GM12875 (cell line): ENCODE data around the gene ZNF502.
A peak's percentile ranks its signal among the peaks of the same experiment; 100 is the strongest.
"Not testable (repeated sequence)": the region's sequence is repeated elsewhere in the genome, so short reads cannot be mapped to it uniquely, and the experiment has no call there.

Experiments used
- H3K4me3 ChIP-seq: one replicate; pipeline ENCODE4 v1.5.1; 2011; ENCODE audit warnings: low read depth, low read length, control low read depth
- TF ChIP-seq, protein P1 (sequence below): IDR thresholded peaks from 2 replicates; pipeline ENCODE4 v1.5.1; 2011; ENCODE audit warnings: low read depth, mild to moderate bottlenecking, control low read depth, inconsistent platforms, low read length, moderate library complexity, borderline replicate concordance; ENCODE audit not compliant: insufficient read depth

ZNF502 gene

DNA sequence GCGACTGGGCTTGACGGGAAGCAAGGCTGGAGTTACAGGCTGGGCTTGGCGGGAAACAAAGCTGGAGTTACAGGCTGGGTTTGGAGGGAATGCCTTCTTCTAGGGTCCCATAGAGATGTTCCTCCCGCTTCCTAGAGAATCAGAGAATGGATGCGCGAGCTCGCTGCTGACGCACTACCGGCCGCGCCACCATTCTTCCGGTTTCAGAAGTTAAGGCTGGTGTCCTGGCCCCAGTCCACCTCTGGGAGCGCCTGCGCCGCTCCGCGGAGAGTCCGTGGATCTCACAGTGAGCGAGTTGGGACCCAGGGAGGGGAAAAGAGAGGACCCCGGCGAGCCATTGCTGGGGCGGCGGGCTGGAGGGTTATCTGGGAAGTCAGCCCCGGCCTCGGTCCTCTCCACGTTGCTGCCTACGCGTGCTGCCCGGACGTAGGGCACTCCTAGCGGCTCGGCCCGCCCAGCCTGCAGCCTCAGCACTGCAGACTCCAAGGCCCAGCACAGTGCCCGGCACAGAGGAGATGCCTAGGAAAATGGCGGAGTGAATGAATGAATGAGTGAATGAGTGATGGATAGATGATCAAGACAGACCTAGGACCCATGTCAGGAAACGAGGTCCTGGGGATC lies at the start of gene ZNF502:
Gene ZNF502, plus strand, starts transcription at position 206 of the 621 bp plus-strand sequence. CDS start 7,602 bp downstream, outside the sequence.
- peak within 1 kb of the TSS; percentile 64 for H3K4me3 ChIP-seq
- TF ChIP-seq, protein P1, sequence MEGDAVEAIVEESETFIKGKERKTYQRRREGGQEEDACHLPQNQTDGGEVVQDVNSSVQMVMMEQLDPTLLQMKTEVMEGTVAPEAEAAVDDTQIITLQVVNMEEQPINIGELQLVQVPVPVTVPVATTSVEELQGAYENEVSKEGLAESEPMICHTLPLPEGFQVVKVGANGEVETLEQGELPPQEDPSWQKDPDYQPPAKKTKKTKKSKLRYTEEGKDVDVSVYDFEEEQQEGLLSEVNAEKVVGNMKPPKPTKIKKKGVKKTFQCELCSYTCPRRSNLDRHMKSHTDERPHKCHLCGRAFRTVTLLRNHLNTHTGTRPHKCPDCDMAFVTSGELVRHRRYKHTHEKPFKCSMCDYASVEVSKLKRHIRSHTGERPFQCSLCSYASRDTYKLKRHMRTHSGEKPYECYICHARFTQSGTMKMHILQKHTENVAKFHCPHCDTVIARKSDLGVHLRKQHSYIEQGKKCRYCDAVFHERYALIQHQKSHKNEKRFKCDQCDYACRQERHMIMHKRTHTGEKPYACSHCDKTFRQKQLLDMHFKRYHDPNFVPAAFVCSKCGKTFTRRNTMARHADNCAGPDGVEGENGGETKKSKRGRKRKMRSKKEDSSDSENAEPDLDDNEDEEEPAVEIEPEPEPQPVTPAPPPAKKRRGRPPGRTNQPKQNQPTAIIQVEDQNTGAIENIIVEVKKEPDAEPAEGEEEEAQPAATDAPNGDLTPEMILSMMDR: no peak

DNA sequence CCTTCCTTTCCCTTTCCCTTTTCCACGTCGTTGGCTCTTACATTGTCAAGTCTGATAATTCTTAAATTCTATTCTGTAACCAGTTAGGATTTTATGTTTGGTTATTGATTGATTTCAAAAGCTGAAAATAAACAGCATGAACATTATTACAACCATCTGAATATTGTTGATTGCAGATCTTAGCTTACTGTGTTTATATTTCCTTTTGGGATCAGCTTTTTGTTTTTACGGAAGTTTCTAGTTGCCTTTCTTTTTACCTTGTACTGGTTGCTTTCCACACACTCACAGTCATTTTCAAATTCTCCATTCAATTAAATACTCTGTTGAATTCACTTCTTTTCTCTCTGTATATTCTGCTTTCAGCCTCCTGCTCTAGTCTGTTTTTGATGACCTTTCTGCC lies 47.3 kb upstream of the ZNF502 start:
- TF ChIP-seq, protein P1: no peak
- H3K4me3 ChIP-seq: no peak overlapping the region

DNA sequence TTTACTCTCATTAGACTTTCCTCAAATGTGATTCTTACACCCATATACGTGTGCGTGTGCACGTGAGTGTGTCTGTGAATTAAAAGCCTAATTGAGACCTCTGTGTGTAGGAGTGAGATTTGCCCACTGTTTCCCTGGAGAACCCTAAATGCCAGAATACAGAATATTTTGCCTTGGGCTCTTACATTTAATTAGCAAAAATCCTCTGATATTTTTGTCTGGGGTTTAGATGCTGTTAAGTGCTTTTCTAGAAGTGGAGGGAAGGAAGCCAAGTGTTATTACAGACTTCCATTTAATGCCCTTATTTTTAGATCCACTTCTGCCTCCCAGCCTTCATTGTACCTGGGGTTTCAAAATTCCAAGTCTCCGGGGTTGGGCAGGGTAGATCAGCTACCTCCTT lies 46.1 kb upstream of the ZNF502 start:
- TF ChIP-seq, protein P1: no peak
- H3K4me3 ChIP-seq: no peak overlapping the region

DNA sequence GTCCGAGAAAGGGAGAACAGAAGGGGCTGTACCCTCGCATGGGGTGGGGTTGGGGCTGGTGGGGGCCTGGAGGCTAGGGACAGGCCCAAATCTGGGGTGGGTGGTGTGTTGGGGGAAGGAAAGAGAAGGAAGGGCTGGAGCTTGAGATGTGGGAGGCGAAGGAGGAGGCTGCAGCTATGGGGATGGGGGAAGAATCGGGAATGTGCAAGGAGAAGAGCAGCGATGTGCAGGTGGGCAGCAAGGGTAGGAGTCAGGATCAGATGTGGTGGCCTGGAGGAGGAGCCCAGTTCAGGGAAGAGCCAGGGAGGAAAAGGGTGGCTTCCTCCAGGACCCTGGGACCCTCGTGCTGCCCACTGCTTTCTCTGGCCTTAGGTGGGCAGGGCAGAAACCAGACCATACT lies 42.7 kb upstream of the ZNF502 start:
- H3K4me3 ChIP-seq: no peak overlapping the region
- TF ChIP-seq, protein P1: no peak

DNA sequence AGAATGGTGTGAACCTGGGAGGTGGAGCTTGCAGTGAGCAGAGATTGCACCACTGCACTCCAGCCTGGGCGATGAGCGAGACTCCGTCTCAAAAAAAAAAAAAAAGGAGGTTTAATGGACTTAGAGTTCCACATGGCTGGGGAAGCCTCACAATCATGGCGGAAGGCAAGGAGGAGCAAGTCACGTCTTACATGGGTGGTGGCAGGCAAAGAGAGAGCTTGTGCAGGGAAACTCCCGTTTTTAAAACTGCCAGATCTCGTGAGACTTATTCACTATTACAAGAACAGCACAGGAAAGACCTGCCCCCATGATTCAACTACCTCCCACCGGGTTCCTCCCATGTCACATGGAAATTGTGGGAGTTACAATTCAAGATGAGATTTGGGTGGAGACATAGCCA lies 39.0 kb upstream of the ZNF502 start:
- H3K4me3 ChIP-seq: not testable (repeated sequence)

DNA sequence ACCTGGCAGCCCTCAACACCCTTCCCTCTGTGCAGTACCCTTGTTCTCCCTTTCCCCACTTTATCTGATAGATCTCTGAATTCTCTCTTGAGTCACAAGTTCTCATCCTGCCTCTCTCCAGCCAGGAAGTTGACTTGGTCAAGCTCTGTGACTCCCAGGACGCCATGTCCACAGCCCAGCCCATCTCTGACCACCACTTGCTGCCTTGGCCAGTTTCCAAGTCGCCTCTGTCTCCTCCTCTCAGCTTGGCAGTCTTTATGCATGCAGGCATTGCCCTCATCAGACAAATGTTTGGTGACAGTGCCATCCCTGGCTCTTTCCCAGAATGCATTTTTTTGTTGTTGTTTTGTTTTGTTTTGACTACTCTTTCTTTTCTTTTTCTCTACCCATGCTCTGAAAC lies 38.2 kb upstream of the ZNF502 start:
- TF ChIP-seq, protein P1: no peak
- H3K4me3 ChIP-seq: no peak overlapping the region

DNA sequence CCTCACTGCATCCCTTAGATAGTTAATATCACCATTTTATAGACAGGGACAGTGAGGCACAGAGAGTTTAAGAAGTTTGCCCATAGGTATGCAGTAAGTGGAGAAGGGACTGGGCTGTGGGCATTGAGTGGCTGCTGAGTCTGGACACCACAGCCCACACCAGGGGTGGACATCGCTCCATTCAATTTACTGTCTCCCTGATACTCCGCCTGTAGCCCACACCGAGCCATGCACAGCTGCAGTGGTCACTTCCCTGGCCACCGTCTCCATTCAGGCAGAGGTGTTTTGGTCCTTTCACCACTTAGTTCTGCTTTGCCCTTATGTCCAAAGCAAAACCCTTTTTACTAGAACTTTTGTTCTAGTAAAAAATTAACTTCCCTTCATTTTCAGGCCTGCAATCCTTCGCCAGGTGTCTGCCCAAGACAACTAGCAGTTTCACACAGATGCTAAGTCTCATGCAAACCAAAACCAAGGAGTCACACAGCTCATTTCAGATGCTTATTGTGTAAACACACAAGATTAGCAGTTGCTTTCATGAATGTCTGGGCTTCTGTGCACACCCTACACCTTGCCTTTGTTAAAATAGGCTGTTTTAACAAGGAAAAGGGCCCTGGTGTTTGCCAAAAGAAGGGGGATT lies 33.9 kb upstream of the ZNF502 start:
- H3K4me3 ChIP-seq: no peak overlapping the region
- TF ChIP-seq, protein P1: no peak

DNA sequence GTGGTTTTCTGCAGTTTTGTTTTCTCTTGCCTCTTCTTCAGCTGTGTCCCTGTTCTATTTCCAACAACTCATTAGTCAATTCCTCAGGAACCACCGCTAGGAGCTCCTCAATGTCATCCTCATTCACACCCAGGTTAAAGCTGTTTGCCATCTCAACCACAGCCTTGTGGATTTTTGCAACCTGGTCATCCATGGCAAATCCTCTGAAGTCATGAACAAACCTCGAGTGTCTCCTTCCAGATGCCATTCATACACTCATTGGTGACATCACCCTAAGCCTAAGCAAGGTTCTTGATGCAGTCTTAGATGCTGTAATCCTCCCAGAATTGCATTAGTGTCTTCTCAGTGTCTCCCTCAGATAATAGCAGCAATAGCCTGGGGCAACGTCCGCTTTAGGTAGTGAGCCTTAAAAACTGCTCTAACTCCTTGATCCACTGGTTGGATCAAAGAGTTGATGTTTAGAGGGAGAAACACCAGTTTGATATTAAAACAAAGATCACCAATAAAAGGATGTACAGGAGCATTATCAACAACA lies 31.5 kb upstream of the ZNF502 start:
- no peak overlapping the region for H3K4me3 ChIP-seq
- TF ChIP-seq, protein P1: no peak
